Measurements from ENCODE around the gene AGO3.

The AGO3 gene

DNA sequence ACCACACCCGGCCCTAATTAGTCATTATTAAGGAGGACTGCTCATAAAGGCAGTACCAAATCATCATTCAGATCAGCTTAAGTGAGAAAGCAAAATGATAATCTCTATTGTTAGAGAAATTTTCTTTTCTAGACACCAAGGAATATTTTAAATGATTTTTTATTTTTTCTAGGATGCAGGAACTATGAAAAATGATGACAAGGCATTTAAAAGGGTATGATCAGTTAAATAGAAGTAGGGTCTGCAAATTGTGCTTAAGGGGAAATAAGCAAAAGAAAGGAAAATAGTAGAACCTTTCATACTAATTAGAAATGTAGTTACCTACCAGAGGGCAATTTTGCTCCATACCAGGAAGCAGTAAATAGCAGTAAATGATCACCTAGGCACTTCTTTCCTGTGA lies 131.4 kb downstream of the AGO3 start:
- Histone ChIP-seq H3K4me3 (ENCODE audit: low read length) (no peak overlapping the region), H3K4me1 (ENCODE audit: control insufficient read depth, low read depth, low read length) (no peaks in the 10 kb centered on the region), H3K27ac (ENCODE audit: low read length) (no peak overlapping the region), H3K27me3 (ENCODE audit: control insufficient read depth, insufficient read depth, low read length) (no peaks in the 10 kb centered on the region), H3K9ac (ENCODE audit: low read length) (no peak overlapping the region), H3K36me3 (ENCODE audit: control insufficient read depth, low read depth, low read length) (no peaks in the 10 kb centered on the region), H3K9me3 (ENCODE audit: control insufficient read depth, low read depth, low read length) (no peaks in the 10 kb centered on the region)

- H3K36me3 ChIP-seq (ENCODE audit: control insufficient read depth, low read depth, low read length) = no peaks in the 10 kb centered on the region
- H3K4me1 ChIP-seq (ENCODE audit: control insufficient read depth, low read depth, low read length) = no peaks in the 10 kb centered on the region
- no peaks in the 10 kb centered on the region for H3K9me3 ChIP-seq (ENCODE audit: control insufficient read depth, low read depth, low read length)
- no peak overlapping the region for H3K4me3 ChIP-seq (ENCODE audit: low read length)
- no peak overlapping the region for H3K9ac ChIP-seq (ENCODE audit: low read length)
- H3K27ac ChIP-seq (ENCODE audit: low read length) = no peak overlapping the region
- no peaks in the 10 kb centered on the region for H3K27me3 ChIP-seq (ENCODE audit: control insufficient read depth, insufficient read depth, low read length)
Observed at GRCh38 chr1:36067871-36068270, 137.0 kb downstream of the AGO3 start.

- H3K4me3 ChIP-seq (ENCODE audit: low read length) = no peak overlapping the region
- no peaks in the 10 kb centered on the region for H3K27me3 ChIP-seq (ENCODE audit: control insufficient read depth, insufficient read depth, low read length)
- H3K36me3 ChIP-seq (ENCODE audit: control insufficient read depth, low read depth, low read length) = no peaks in the 10 kb centered on the region
- no peak overlapping the region for H3K27ac ChIP-seq (ENCODE audit: low read length)
- H3K4me1 ChIP-seq (ENCODE audit: control insufficient read depth, low read depth, low read length) = no peaks in the 10 kb centered on the region
- H3K9me3 ChIP-seq (ENCODE audit: control insufficient read depth, low read depth, low read length) = no peaks in the 10 kb centered on the region
- H3K9ac ChIP-seq (ENCODE audit: low read length) = no peak overlapping the region
Observed at GRCh38 chr1:36068866-36069265, 138.0 kb downstream of the AGO3 start.

- no peak overlapping the region for H3K4me3 ChIP-seq (ENCODE audit: low read length)
Observed at GRCh38 chr1:36070349-36070748, 139.4 kb downstream of the AGO3 start.

DNA sequence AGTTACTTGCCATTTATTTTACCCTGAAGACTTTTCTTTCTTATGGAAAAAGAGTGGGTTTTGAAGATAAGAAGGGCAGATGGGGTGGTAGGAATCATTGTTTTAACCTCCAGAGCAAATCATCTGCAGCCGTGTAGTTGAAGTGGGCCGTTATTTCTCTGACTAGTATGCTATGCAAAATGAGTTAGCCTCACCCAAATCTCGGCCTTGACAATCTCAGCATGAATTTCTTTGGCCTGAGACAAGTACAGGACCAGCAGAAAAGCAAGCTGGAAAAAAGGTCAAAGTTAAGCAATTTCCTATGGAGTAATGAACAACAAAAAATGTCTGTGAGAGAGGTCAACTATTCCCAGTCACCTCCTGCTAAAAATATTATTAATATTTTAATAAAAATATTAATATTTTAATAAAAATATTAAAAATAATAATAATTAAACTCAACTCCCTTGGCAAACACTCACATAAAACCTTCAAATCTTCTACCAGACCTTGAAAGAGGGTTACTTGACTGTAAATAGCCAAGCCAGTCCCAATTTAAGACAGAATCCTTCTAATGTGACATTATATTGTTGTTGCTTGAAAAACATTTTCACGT lies 146.2 kb downstream of the AGO3 start:
- no peaks in the 10 kb centered on the region for H3K4me1 ChIP-seq (ENCODE audit: control insufficient read depth, low read depth, low read length)
- no peaks in the 10 kb centered on the region for H3K27me3 ChIP-seq (ENCODE audit: control insufficient read depth, insufficient read depth, low read length)
- H3K27ac ChIP-seq (ENCODE audit: low read length) = no peak overlapping the region
- no peaks in the 10 kb centered on the region for H3K36me3 ChIP-seq (ENCODE audit: control insufficient read depth, low read depth, low read length)
- H3K4me3 ChIP-seq (ENCODE audit: low read length) = no peak overlapping the region
- no peak overlapping the region for H3K9ac ChIP-seq (ENCODE audit: low read length)
- H3K9me3 ChIP-seq (ENCODE audit: control insufficient read depth, low read depth, low read length) = no peaks in the 10 kb centered on the region

More at GRCh38 chr1:36070349-36070748, 139.4 kb downstream of the AGO3 start:
- Histone ChIP-seq H3K36me3 (ENCODE audit: control insufficient read depth, low read depth, low read length) (no peaks in the 10 kb centered on the region), H3K27me3 (ENCODE audit: control insufficient read depth, insufficient read depth, low read length) (no peaks in the 10 kb centered on the region), H3K27ac (ENCODE audit: low read length) (no peak overlapping the region), H3K9me3 (ENCODE audit: control insufficient read depth, low read depth, low read length) (no peaks in the 10 kb centered on the region), H3K9ac (ENCODE audit: low read length) (no peak overlapping the region), H3K4me1 (ENCODE audit: control insufficient read depth, low read depth, low read length) (no peaks in the 10 kb centered on the region)

DNA sequence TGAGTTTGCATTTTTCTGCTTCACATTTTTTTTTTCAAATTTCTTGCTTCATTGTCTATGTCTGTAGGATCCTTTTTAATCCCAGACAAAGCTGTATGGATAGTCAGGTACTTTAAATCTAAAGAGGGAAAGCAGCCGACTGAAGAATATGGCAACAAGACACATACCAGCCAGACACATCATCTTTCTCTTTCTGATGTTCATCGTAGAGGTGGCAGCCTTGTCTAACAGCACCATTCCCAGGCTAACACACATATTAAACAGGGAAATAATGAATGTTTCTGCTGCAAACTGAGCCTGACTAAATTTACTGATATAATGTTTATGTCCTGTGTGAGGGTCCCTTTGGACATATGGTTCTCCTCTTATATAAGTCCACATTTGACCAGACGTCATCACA lies 149.3 kb downstream of the AGO3 start:
- Histone ChIP-seq H3K9me3 (ENCODE audit: control insufficient read depth, low read depth, low read length) (no peaks in the 10 kb centered on the region), H3K27ac (ENCODE audit: low read length) (no peak overlapping the region), H3K4me3 (ENCODE audit: low read length) (no peak overlapping the region), H3K9ac (ENCODE audit: low read length) (no peak overlapping the region), H3K4me1 (ENCODE audit: control insufficient read depth, low read depth, low read length) (no peaks in the 10 kb centered on the region), H3K36me3 (ENCODE audit: control insufficient read depth, low read depth, low read length) (no peaks in the 10 kb centered on the region), H3K27me3 (ENCODE audit: control insufficient read depth, insufficient read depth, low read length) (peaks cover 9% of the 10 kb centered on the region)

- Histone ChIP-seq H3K27me3 (ENCODE audit: control insufficient read depth, insufficient read depth, low read length) (peaks cover 9% of the 10 kb centered on the region), H3K27ac (ENCODE audit: low read length) (no peak overlapping the region), H3K36me3 (ENCODE audit: control insufficient read depth, low read depth, low read length) (no peaks in the 10 kb centered on the region), H3K9me3 (ENCODE audit: control insufficient read depth, low read depth, low read length) (no peaks in the 10 kb centered on the region), H3K9ac (ENCODE audit: low read length) (no peak overlapping the region), H3K4me1 (ENCODE audit: control insufficient read depth, low read depth, low read length) (no peaks in the 10 kb centered on the region), H3K4me3 (ENCODE audit: low read length) (no peak overlapping the region)
Observed at GRCh38 chr1:36080801-36081200, 149.9 kb downstream of the AGO3 start.

DNA sequence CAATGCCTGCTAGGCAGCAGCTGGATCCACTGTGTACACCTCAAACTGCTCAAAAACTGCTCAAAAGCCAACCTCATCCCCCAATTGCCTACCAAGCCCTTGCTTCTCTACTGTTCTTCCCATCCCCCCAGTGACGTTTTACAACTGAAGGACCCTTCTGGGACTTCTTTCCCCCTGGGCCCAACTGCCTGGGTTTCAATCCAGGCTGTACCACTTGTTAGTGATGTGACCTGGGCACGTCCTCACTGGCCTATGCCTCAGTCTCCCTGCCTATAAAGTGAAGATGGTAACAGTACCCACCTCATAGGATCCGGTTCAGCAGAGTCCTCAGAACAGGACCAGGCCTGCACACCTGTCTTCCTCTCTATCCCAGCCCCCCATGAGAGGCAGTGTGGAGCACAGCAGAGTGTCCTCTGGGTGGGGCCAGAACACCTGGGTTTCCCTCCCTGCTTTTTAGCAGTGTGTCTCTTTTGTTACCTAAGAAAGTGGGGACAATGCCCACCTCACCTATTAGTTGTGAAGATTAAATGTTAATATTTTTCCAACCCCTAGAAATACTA lies 151.1 kb downstream of the AGO3 start:
- no peak overlapping the region for H3K4me3 ChIP-seq (ENCODE audit: low read length)
- H3K27ac ChIP-seq (ENCODE audit: low read length) = no peak overlapping the region
- no peaks in the 10 kb centered on the region for H3K9me3 ChIP-seq (ENCODE audit: control insufficient read depth, low read depth, low read length)

DNA sequence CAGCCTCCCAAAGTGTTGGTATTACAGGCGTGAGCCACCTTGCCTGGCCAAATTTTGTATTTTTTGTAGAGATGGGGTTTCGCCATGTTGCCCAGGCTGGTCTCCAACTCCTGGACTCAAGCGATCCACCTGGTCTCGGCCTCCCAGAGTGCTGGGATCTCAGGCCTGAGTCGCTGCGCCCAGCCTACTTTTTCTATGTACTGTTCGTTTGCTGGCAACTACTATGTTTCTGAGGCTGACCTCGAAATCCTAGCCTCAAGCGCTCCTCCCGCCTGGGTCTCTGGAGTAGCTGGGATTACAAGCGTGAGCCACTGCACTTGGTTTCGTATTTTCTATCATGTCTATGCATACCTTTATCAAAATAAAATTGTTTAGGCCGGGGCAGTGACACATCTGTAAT lies 152.3 kb downstream of the AGO3 start:
- Histone ChIP-seq H3K9ac (ENCODE audit: low read length) (peak overlapping the region; percentile 90), H3K36me3 (ENCODE audit: control insufficient read depth, low read depth, low read length) (no peaks in the 10 kb centered on the region), H3K9me3 (ENCODE audit: control insufficient read depth, low read depth, low read length) (no peaks in the 10 kb centered on the region), H3K4me3 (ENCODE audit: low read length) (peak overlapping the region; percentile 69), H3K27me3 (ENCODE audit: control insufficient read depth, insufficient read depth, low read length) (peaks cover 9% of the 10 kb centered on the region), H3K27ac (ENCODE audit: low read length) (no peak overlapping the region), H3K4me1 (ENCODE audit: control insufficient read depth, low read depth, low read length) (no peaks in the 10 kb centered on the region)

More for the DNA sequence above, 151.1 kb downstream of the AGO3 start:
- Histone ChIP-seq H3K9ac (ENCODE audit: low read length) (no peak overlapping the region), H3K36me3 (ENCODE audit: control insufficient read depth, low read depth, low read length) (no peaks in the 10 kb centered on the region), H3K27me3 (ENCODE audit: control insufficient read depth, insufficient read depth, low read length) (peaks cover 9% of the 10 kb centered on the region), H3K4me1 (ENCODE audit: control insufficient read depth, low read depth, low read length) (no peaks in the 10 kb centered on the region)

DNA sequence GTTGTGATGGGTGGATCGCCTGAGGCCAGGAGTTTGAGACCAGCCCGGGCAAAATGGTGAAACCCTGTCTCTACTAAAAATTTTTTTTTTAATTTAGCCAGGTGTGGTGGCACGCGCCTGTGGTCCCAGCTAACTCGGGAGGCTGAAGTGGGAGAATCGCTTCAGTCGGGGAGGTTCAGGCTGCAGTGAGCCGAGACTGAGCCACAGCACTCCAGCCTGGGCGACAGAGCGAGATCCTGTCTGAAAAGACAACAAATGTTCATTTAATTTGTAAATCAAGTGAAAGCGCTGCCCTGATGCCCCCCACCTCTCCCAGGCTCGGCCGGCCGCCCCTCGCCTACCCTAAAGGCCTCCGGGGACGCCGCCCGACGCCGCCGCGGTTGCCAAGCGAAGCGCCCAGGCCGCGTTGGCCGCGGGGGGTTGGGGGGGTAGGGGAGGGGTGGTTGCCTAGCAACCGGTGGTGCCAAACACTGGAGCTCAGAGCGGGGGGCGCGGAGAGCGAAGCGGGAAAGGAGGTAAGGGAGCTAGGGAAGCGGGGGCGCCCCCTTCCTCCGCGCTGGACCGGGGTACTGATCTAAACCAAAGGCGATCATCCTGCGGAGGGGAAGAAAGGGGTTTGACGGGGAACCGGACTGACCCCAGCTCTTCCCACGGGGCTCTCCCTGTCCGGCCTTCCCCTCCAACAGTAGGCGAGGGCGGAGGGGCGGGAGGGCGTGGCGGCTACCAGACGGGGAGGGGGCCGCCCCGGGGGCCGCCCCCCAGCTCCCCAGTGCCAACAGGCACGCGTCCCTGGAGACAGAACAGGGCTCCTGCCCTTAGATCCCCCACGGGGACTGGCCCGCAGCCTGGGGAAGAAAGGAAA lies 153.0 kb downstream of the AGO3 start, which contains the start of gene TEKT2:
TSS of gene TEKT2 (plus strand) at position 460 of the 862 bp plus-strand sequence. CDS start 828 bp downstream, outside the sequence.
- no peaks in the 10 kb centered on the region for H3K9me3 ChIP-seq (ENCODE audit: control insufficient read depth, low read depth, low read length)
- H3K27me3 ChIP-seq (ENCODE audit: control insufficient read depth, insufficient read depth, low read length) = peaks cover 9% of the 10 kb centered on the region
- peak within 1 kb of the TSS; percentile 69 for H3K4me3 ChIP-seq (ENCODE audit: low read length)
- H3K36me3 ChIP-seq (ENCODE audit: control insufficient read depth, low read depth, low read length) = no peaks in the 10 kb centered on the region
- H3K4me1 ChIP-seq (ENCODE audit: control insufficient read depth, low read depth, low read length) = no peaks in the 10 kb centered on the region
- peak within 1 kb of the TSS; percentile 90 for H3K9ac ChIP-seq (ENCODE audit: low read length)
- H3K27ac ChIP-seq (ENCODE audit: low read length) = peak within 1 kb of the TSS; percentile 24

- H3K4me1 ChIP-seq (ENCODE audit: control insufficient read depth, low read depth, low read length) = peaks cover 3% of the 10 kb centered on the region
- peaks cover 9% of the 10 kb centered on the region for H3K27me3 ChIP-seq (ENCODE audit: control insufficient read depth, insufficient read depth, low read length)
- H3K36me3 ChIP-seq (ENCODE audit: control insufficient read depth, low read depth, low read length) = no peaks in the 10 kb centered on the region
- H3K27ac ChIP-seq (ENCODE audit: low read length) = no peak overlapping the region
- H3K9me3 ChIP-seq (ENCODE audit: control insufficient read depth, low read depth, low read length) = no peaks in the 10 kb centered on the region
- H3K4me3 ChIP-seq (ENCODE audit: low read length) = peak overlapping the region; percentile 69
- H3K9ac ChIP-seq (ENCODE audit: low read length) = peak overlapping the region; percentile 90
Observed at GRCh38 chr1:36084497-36085115, 153.7 kb downstream of the AGO3 start.
